ENCODE results near the gene DLGAP4.
"Not testable (repeated sequence)": the region's sequence is repeated elsewhere in the genome, so short reads cannot be mapped to it uniquely, and the experiment has no call there.

Gene DLGAP4

DNA sequence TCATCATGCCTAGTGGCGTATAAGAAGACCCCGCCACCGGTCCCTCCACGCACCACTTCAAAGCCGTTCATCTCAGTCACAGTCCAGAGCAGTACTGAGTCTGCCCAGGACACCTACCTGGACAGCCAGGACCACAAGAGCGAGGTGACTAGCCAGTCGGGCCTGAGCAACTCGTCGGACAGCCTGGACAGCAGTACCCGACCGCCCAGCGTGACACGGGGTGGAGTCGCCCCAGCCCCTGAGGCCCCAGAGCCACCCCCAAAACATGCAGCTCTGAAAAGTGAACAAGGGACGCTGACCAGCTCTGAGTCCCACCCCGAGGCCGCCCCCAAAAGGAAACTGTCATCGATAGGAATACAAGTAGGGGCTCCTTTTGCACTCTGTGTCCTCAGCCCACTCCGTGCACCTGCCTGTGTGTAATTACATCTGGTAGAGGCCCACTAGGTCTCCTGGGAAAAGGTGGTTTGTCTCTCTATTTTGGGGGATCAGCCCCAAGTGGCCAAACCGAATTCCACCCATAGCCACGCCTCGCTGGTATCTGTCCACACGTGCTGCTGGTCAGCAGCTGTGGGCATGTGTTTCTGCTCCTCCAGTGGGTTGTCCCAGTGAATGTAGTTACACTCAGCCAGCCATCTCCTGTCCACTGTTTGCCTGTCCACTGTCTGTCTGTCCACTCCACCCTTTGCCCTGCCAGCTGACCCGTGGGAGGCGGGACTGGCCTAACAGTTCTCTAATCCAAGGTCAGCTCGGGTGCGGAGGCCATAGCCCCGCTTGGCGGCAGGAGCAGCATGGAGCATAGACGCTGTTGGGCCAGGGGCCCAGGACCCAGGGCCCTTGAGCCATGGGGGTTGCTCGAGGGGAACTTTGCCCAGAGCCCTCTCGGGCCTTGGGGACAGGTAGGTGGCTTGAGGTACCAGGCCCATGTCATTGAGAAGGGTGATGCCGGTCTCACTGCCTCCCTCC is 190.8 kb downstream of the DLGAP4 start:
- ATAC-seq (replicated peaks): no peak
- peaks cover 11 to 31% of the 10 kb centered on the region in 2 donors for H3K4me1 Mint-ChIP-seq
- H3K27me3 Mint-ChIP-seq: no peaks in the 10 kb centered on the region
- H3K27ac Mint-ChIP-seq: no peak overlapping the region
- peaks cover 23 to 49% of the 10 kb centered on the region in 2 donors for H3K36me3 Mint-ChIP-seq
- H3K4me3 Mint-ChIP-seq: no peak overlapping the region
- H3K9me3 Mint-ChIP-seq: no peaks in the 10 kb centered on the region
- DNase-seq: no peak

DNA sequence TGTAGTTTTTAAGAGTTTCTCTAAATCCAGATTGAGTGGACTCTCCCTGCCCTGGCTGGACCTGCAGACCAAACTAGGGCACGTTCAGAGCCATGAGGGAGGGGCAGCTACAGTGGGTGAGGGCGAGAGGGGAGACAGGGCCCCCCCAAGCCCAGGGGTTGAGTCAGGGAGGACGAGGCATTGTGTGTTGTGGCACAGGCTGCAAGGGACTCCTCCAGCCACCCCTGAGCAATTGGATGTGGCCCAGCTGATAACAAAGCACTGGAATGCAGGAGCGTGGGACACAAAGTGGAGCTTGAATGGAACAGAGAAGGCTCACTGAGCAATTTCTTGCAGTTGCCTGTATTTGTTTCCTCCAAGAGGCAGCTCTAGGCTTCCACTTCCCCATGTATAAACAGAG is 191.7 kb downstream of the DLGAP4 start:
- Mint-ChIP-seq H3K36me3 (peaks cover 23 to 51% of the 10 kb centered on the region in 2 donors), H3K27me3 (no peaks in the 10 kb centered on the region), H3K4me3 (no peak overlapping the region), H3K27ac (no peak overlapping the region), H3K4me1 (peaks cover 5 to 23% of the 10 kb centered on the region in 2 donors), H3K9me3 (no peaks in the 10 kb centered on the region)
- ATAC-seq (replicated peaks) (no peak), DNase-seq (no peak)

DNA sequence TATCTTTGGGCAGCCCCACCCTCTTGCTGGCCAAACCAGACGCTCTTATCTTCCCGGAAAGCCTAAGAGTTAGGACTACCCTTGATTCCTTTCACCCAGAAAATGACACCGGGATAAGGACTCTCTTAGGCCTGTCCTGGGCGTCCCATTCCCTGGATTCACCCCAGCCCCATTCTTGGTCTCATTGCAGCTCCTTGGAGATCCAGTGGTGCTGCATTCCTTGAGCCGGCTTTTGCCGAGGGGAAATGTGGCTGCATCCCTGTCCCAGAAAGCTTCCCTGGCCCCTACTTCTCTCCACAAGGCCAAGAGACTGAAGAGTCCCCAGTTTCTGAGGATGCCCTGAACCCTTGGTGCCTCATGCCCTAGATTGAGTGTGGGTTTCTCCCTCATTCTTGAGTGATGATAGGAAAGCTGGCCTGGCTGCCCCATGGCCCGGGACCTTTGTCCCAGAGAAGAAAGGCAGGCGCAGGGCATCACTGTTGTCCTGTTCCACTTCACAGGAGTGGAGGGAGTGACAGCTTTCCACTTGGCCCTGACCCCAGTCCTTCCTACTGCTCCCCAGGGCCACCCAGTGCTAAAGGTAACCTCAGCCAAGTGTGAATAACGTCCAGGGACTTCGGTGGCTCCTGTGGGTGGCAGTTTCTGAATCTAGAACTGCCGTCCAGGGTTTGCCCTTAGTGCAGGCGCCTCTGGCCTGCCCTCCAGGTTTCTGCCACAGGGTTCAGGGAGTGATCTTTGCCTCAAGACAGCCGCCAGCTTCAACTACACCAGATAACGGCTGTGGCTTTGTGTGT is 192.4 kb downstream of the DLGAP4 start:
- Mint-ChIP-seq H3K27me3 (no peaks in the 10 kb centered on the region), H3K4me1 (peaks cover 5 to 16% of the 10 kb centered on the region in 2 donors), H3K4me3 (no peak overlapping the region), H3K27ac (peak overlapping the region; percentile 2), H3K36me3 (peaks cover 27 to 55% of the 10 kb centered on the region in 2 donors), H3K9me3 (no peaks in the 10 kb centered on the region)
- ATAC-seq (replicated peaks) (no peak), DNase-seq (no peak)

DNA sequence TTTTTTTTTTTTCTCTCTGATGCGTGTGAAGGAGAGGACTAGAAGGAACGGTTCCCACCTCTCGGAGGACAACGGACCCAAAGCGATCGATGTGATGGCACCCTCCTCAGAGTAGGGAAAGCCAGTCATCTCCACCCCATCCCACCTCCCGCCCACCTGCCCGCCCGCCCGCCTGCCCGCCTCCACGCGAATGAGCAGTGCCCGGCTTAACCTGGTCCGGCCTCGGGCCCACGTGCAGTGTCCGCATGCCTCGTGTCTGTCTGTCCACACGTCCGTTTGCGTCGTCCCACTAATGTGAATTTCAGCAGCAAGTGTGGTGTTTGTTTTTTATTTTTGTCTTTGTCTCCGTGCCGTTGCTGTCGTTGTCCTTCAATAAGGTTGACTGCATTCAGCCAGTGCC is 193.1 kb downstream of the DLGAP4 start:
- no peak overlapping the region for H3K27ac Mint-ChIP-seq
- peaks cover 5 to 10% of the 10 kb centered on the region in 2 donors for H3K4me1 Mint-ChIP-seq
- no peaks in the 10 kb centered on the region for H3K9me3 Mint-ChIP-seq
- H3K36me3 Mint-ChIP-seq: peaks cover 29 to 58% of the 10 kb centered on the region in 2 donors
- no peak for ATAC-seq (replicated peaks)
- no peak for DNase-seq
- no peaks in the 10 kb centered on the region for H3K27me3 Mint-ChIP-seq
- no peak overlapping the region for H3K4me3 Mint-ChIP-seq

DNA sequence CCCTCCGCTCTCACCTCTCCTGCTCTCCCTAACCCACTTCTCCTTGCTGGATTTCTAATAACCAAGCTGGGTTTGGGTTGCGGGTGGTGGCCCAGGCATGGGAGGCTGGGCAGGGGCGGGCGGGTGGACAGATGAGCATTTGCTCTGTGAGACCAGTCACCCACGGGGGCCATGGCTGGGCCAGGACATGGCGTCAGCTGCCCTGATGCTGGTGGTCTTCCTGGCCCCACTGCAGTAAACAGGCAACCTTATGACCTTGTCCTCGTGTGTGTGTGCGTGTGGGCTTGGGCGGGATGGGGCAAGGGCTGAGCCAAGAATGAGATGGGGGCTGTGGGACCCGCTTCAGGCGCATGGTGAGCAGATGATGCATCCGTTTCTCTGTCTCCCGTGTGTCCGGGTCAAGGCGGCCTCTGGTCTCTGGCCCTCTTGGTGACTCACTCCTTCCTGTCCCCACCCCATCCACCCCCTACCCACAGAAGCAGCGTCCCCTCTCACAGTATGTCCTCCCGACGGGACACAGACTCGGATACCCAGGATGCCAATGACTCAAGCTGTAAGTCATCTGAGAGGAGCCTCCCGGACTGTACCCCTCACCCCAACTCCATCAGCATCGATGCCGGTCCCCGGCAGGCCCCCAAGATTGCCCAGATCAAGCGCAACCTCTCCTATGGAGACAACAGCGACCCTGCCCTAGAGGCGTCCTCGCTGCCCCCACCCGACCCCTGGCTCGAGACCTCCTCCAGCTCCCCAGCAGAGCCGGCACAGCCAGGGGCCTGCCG is 193.8 kb downstream of the DLGAP4 start:
- peak overlapping the region; percentile 51 for H3K27ac Mint-ChIP-seq
- no peaks in the 10 kb centered on the region for H3K9me3 Mint-ChIP-seq
- H3K27me3 Mint-ChIP-seq: no peaks in the 10 kb centered on the region
- peaks cover 5 to 10% of the 10 kb centered on the region in 2 donors for H3K4me1 Mint-ChIP-seq
- no peak for ATAC-seq (replicated peaks)
- H3K4me3 Mint-ChIP-seq: no peak overlapping the region
- no peak for DNase-seq
- peaks cover 35 to 64% of the 10 kb centered on the region in 2 donors for H3K36me3 Mint-ChIP-seq

DNA sequence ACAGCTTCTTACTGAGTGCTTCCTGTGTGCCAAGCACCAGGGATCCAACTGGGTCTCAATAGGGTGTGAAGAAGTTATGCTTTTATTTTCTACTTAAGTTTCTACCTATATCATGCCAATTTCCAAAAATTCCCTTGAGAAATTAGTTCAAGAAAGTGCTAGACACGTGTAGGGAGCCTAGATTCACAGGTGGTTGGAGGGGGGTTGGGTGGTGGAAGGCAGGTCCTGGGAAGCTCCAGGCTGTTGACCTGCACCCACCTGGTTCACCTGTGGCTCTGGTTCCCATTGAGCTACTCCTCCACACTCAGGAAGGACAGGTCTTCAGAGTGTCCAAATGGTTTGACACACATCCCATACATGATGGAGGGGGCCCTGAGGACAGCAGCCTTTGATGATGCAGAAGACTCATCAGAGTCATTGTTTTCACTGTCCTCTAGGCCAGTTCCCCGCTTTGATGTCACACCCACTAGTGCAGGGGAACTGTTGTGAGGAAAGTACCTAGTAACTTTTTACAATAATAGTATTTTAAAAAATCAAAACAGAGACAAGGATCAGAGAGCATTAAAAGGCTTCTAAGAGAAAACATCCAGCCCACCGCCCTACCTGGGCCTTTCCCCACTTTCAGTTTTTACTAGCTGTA is 195.3 kb downstream of the DLGAP4 start:
- peaks cover 31 to 58% of the 10 kb centered on the region in 2 donors for H3K36me3 Mint-ChIP-seq
- H3K27me3 Mint-ChIP-seq: no peaks in the 10 kb centered on the region
- ATAC-seq (replicated peaks) (peak in 1 of 2 donors; percentile 61), DNase-seq (no peak)
- no peaks in the 10 kb centered on the region for H3K9me3 Mint-ChIP-seq
- peak overlapping the region; percentile 47 for H3K27ac Mint-ChIP-seq
- H3K4me1 Mint-ChIP-seq: peaks cover 5 to 6% of the 10 kb centered on the region in 2 donors
- no peak overlapping the region for H3K4me3 Mint-ChIP-seq

DNA sequence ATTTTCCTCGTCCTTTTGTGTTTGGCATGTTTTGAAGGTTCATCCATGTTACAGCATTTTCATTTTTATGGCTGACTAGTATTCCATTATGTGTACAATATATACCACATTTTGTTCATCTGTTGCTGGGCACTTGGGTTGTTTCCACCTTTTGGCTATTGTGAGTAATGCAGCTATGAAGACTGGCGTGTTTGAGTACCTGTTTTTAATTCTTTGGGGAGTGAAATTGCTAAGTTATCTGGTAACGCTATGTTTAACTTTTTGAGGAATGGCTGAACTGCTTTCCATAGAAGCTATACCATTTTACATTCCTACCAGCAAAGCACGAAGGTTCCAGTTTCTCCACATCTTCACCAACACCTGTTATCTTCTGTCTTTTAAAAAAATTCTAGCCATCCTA is 198.2 kb downstream of the DLGAP4 start:
- Mint-ChIP-seq H3K4me1 (peaks cover 5 to 6% of the 10 kb centered on the region in 2 donors), H3K9me3 (no peaks in the 10 kb centered on the region), H3K4me3 (no peak overlapping the region), H3K27ac (no peak overlapping the region), H3K27me3 (no peaks in the 10 kb centered on the region), H3K36me3 (peaks cover 29 to 43% of the 10 kb centered on the region in 2 donors)
- DNase-seq (no peak), ATAC-seq (replicated peaks) (no peak)

DNA sequence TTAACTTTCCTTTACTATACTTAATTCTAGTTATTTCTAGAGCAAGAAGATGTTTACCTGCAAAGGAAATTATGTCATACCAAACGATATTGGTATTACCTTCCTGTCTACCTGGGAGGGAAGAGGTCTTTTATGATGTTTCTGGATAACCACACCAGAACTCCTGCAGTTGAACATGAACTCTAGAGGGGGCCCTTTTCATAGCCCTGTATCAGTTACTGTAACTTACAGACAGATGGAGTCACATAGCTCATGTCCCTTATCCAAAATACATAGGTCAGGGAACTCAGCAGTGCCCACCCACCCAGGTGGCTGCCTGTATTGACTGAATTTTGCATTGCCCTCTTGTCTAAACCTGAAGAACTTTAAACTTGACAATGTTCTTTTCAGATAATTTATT is 200.1 kb downstream of the DLGAP4 start:
- peak in 1 of 2 donors; percentile 39 for ATAC-seq (replicated peaks)
- Mint-ChIP-seq H3K4me3 (no peak overlapping the region), H3K36me3 (peaks cover 22 to 27% of the 10 kb centered on the region in 2 donors), H3K4me1 (peaks cover 3 to 4% of the 10 kb centered on the region in 2 donors), H3K27ac (no peak overlapping the region), H3K9me3 (no peaks in the 10 kb centered on the region), H3K27me3 (no peaks in the 10 kb centered on the region)
- DNase-seq: no peak

DNA sequence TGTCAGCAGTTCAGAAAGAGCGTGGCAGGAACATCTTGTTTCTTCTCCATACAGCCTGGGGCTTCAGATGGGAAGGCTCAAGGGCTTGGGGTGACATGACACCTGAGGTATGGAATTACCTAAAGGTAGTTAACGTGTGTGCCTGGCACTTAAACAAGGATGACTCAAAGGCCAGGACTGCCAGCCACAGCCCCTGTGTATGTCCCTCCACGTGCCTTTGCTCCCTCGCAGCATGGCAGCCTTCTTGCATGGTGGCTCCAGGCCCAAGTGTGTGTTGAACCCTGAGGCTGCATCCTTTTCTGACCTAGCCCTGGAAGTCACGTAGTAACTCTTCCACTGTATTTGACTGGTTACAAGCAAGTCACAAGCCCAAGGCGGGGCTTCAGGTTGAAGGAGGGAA is 201.6 kb downstream of the DLGAP4 start:
- ATAC-seq (replicated peaks): no peak
- DNase-seq: no peak
- Mint-ChIP-seq H3K36me3 (peaks cover 28 to 29% of the 10 kb centered on the region in 2 donors), H3K4me3 (no peak overlapping the region), H3K27me3 (no peaks in the 10 kb centered on the region), H3K9me3 (no peaks in the 10 kb centered on the region), H3K4me1 (no peaks in the 10 kb centered on the region), H3K27ac (no peak overlapping the region)

DNA sequence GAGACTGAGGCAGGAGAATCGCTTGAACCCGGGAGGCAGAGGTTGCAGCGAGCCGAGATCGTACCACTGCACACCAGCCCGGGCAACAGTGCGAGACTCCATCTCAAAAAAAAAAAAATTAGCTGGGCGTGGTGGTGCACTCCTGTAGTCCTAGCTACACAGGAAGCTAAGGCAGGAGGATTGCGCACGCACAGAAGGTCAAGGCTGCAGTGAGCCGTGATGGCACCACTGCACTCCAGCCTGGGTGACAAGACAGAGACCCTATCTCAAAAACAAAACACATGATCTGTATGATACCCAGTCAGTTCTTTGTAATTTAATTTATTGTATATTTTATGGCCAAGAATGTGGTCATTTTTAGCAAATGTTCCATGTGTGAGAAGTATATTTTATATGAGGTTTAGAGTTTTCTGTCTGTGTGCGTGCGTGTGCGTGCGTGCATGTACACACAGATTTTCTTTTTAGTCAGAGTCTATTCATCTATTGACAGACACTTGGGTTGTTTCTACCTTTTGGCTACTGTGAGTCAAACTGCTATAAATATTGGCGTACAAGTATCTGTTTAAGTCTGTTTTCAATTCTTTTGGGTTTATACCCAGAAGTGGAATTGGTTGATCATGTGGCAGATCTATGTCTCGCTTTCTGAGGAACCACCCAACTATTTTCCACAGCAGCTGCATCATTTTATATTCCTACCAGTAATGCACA is 213.0 kb downstream of the DLGAP4 start:
- peaks cover 2 to 22% of the 10 kb centered on the region in 2 donors for H3K4me1 Mint-ChIP-seq
- H3K36me3 Mint-ChIP-seq: peaks cover 22 to 41% of the 10 kb centered on the region in 2 donors
- ATAC-seq (replicated peaks) (peak in 1 of 2 donors; percentile 51), DNase-seq (no peak)
- no peak overlapping the region for H3K4me3 Mint-ChIP-seq
- no peaks in the 10 kb centered on the region for H3K27me3 Mint-ChIP-seq
- H3K9me3 Mint-ChIP-seq: no peaks in the 10 kb centered on the region
- no peak overlapping the region for H3K27ac Mint-ChIP-seq

DNA sequence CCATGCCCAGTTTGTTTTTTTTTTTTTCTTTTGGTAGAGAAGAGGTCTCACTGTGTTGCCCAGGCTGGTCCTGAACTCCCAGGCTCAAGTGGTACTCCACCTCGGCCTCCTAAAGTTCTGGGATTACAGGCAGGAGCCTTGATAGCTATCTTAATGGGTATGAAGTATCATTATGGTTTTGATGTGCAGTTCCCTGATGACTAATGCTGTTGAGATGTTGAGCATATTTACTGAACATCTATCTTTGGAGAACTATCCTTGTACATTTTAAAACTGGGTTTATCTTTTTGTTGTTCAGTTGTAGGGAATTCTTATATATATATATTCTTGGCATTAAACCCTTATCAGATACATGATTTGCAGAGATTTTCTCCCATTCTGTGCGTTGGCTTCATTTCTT is 213.8 kb downstream of the DLGAP4 start:
- Mint-ChIP-seq H3K4me1 (peaks cover 2 to 22% of the 10 kb centered on the region in 2 donors), H3K9me3 (no peaks in the 10 kb centered on the region), H3K4me3 (no peak overlapping the region), H3K27me3 (no peaks in the 10 kb centered on the region), H3K36me3 (peaks cover 22 to 39% of the 10 kb centered on the region in 2 donors), H3K27ac (peak overlapping the region; percentile 6)
- no peak for ATAC-seq (replicated peaks)
- DNase-seq: no peak

DNA sequence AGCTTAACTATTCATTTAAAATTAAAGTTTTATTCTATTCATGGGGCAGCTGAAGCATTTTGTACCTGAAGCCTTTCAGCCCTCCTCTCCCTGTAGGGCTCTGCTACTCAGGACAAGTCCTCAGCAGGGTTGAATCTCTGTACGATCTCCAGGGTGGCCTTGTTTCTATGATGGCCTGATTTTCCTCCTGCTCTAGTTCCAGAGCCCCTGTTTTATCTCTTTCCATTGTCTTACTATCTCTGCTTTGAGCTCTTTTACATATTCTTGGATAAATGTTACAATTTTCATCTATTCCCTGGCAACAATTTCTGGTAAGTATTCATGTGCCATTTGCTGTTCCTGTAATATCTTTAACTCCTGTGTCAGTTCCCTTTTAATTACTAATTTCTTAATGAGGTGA is 215.4 kb downstream of the DLGAP4 start:
- peaks cover 18 to 39% of the 10 kb centered on the region in 2 donors for H3K36me3 Mint-ChIP-seq
- H3K4me1 Mint-ChIP-seq: peaks cover 2 to 22% of the 10 kb centered on the region in 2 donors
- DNase-seq (no peak), ATAC-seq (replicated peaks) (no peak)
- H3K4me3 Mint-ChIP-seq: no peak overlapping the region
- no peaks in the 10 kb centered on the region for H3K27me3 Mint-ChIP-seq
- H3K9me3 Mint-ChIP-seq: no peaks in the 10 kb centered on the region
- H3K27ac Mint-ChIP-seq: no peak overlapping the region

DNA sequence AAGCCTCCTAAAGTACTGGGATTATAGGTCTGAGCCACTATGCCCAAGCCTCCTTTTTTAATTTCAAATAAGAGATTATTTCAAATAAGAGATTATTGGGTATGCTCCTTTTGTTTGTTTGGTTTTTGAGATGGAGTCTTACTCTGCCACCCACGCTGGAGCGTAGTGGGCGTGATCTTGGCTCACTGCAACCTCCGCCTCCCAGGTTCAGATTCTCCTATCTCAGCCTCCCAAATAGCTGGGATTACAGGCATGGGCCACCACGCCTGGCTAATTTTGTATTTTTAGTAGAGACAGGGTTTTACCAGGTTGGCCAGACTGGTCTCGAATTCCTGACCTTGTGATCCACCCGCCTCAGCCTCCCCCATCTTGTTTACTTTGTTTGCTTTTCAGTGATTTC is 216.3 kb downstream of the DLGAP4 start:
- H3K9me3 Mint-ChIP-seq; H3K4me3 Mint-ChIP-seq; H3K27me3 Mint-ChIP-seq; DNase-seq; H3K27ac Mint-ChIP-seq; ATAC-seq (replicated peaks): not testable (repeated sequence)
- Mint-ChIP-seq H3K4me1 (peaks cover 2 to 22% of the 10 kb centered on the region in 2 donors), H3K36me3 (peaks cover 23 to 48% of the 10 kb centered on the region in 2 donors)
